ENCODE measurements around the gene OSMR.

- no peak for TF ChIP-seq CTCF (conservative IDR thresholded peaks at IDR 0.05 in 1 of 2, IDR thresholded peaks at IDR 0.05 in 1 of 2; ENCODE audit: extremely low read depth in 1 of 2, insufficient read depth in 1 of 2, low read depth in 1 of 2, low read length in 2 of 2)
- TF ChIP-seq EZH2 (IDR thresholded peaks at IDR 0.05; ENCODE audit: borderline replicate concordance, low read length) = no peak
Measured at GRCh38 chr5:38814879-38815278, 30.9 kb upstream of the OSMR start.
